Muscle of leg (tissue), 11 donors: Measurements from ENCODE around the gene DLG2. TPM values are rescaled to one million over a fixed set of nuclear protein-coding genes. Genes with fewer than 3 reads are reported as not detected.

Experiments
- DNase-seq: peaks from one replicate; pipeline ENCODE4 v3.0.0; 2013
- H3K27ac ChIP-seq: one replicate; pipeline ENCODE4 v1.5.1; 2013; ENCODE audit warnings: mild to moderate bottlenecking, low read length, control low read depth
- H3K27me3 ChIP-seq: one replicate; pipeline ENCODE4 v1.6.1; 2013; ENCODE audit warnings: low read length; ENCODE audit not compliant: control insufficient read depth, insufficient read depth
- H3K36me3 ChIP-seq: one replicate; pipeline ENCODE4 v1.6.1; 2013; ENCODE audit warnings: low read length; ENCODE audit not compliant: control insufficient read depth, insufficient read depth
- H3K4me1 ChIP-seq: one replicate; pipeline ENCODE4 v1.6.1; 2013; ENCODE audit warnings: low read length; ENCODE audit not compliant: control insufficient read depth, insufficient read depth
- H3K4me3 ChIP-seq: one replicate; pipeline ENCODE4 v1.5.1; 2013; ENCODE audit warnings: low read length, control low read depth
- H3K9me3 ChIP-seq: replicated peaks from 2 replicates; pipeline ENCODE4 v1.6.1; 2013; ENCODE audit warnings: low read depth, low read length; ENCODE audit not compliant: control insufficient read depth
- WGBS: methylation state at CpG from one replicate; pipeline ENCODE4 v1.1.5; 2013; ENCODE audit warnings: missing lambda C conversion rate; ENCODE audit not compliant: insufficient coverage; 5-methylcytosine and 5-hydroxymethylcytosine counted together
- polyA plus RNA-seq, 8 donors: library from polyadenylated mRNA; unstranded; fragments of 120-200 nt; gene quantifications; one replicate each; pipeline versions ENCODE4 v1.2.1 to v1.2.3, GENCODE V29; 2013; ENCODE audit warnings: inconsistent platforms in 1 of 8, low replicate concordance in 1 of 8; ENCODE audit not compliant: insufficient read length in 8 of 8, insufficient read depth in 1 of 8
- total RNA-seq: library from RNA; stranded (reverse); fragments of 120-200 nt; gene quantifications from one replicate; pipeline ENCODE4 v1.2.4, GENCODE V29; 2013

The DLG2 gene
- total and polyA plus RNA-seq, 9 donors, result 6.4 to 19.3 (median 11.0) TPM

DNA sequence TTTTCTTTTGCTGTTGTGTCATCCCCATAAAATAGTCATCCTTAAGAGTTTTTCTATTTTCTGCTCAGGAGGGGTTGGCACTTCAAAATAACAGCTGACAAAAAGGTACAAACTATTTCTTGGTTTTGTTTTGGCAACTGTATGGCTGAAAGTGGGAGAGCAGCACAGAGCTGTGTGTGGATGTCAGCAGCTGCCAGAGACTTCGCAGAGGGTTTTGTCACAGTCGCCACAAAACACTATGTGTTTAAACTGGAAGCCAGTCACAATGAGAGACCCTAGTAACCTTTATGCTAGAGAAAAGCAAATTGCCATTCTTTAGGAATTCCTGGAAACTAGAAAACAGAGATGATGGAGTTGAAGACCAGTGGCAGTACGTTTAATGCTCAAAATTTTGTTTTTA, 2151.4 kb downstream of the DLG2 start:
- WGBS, result 90% methylated on average over 2 of the region's 3 CpGs
- no peak for DNase-seq
- H3K27ac ChIP-seq, result no peak overlapping the region
- H3K9me3 ChIP-seq, result no peaks in the 10 kb centered on the region
- H3K4me1 ChIP-seq, result no peaks in the 10 kb centered on the region
- no peaks in the 10 kb centered on the region for H3K27me3 ChIP-seq
- no peaks in the 10 kb centered on the region for H3K36me3 ChIP-seq
- no peak overlapping the region for H3K4me3 ChIP-seq

DNA sequence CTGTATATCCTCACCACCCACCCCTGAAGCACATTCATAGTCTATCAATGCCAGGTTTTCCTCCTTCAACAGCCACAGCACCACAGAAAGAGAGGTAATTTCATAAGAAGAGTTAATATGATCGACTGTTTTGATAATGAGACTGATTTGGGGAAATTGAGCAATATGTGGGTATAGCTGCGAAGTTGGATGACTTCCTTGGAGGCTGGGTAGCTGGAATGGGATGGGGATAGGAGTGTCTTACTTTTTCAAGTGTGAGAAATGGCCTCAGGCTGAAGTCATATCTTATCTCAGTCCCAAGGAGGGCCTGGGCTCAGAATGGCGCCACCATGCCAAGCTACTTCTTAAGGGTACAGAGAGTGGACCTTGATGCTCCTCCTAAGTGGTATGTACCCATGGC, 2153.4 kb downstream of the DLG2 start:
- DNase-seq, result no peak

DNA sequence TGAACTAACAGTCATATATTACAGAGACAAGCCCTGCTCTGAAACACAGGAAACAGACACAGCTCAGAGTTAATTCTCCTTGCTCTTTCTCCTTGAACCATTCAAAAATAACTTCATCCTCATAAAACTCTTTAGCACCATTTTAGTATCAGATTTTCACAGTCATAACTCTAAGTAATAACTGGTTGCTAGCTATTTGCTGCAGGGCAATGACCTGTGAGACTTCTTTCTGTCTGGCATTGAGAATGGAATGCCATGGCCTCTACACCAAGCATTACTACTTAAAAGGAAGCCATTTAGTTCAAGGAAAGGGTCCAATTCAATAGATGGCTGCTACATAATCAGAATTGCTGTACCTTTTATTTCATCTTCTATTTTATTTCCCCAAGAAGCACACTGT, 2154.3 kb downstream of the DLG2 start:
- H3K4me1 ChIP-seq, result no peaks in the 10 kb centered on the region
- H3K4me3 ChIP-seq, result no peak overlapping the region

More for the DNA sequence above, 2153.4 kb downstream of the DLG2 start:
- WGBS, result no CpG with 5 or more reads among the region's 3 CpGs
- Histone ChIP-seq H3K27ac (no peak overlapping the region), H3K36me3 (no peaks in the 10 kb centered on the region), H3K4me3 (no peak overlapping the region), H3K4me1 (no peaks in the 10 kb centered on the region), H3K9me3 (no peaks in the 10 kb centered on the region), H3K27me3 (no peaks in the 10 kb centered on the region)

DNA sequence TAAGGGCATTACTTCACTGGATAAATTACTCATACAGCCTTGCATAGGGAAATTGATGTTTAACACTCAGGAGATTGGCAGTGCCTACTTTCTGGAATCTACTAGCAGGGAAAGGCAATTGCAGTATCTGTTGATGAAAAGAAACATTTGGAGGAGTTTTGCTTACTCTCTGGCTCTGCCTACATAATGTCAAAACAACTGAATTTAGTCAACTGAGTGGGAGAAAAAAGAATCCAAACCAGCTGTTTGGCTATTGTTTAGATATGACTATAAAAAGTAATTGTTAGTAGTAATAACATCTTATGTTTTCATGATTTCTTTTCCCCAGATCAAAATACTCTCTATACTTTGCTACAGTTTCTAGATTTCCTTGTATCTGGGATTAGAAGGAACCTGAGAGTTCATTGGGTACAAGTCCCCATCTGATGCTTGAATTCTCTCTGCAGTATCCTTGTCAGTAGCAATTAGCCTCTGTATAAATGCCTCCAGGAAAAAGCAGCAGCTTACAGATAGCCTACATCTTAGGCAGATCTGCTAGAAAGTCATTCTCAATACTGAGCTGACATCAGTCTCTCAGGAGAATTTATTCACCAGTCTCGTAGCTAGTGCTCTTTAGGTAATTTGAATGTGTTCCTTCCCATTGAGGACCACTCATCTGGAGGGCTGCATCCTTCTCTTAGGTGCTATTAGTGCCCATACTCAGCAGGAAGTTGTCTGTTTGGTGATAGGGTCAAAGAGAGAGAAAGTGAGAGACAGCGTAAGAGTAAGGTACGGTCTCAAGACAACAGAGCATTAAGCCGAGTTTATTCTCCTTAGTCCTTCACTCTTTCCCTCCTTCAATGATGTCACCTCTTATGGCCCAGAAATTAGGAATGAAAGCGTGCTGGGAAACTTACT, 2155.1 kb downstream of the DLG2 start:
- H3K27ac ChIP-seq, result peak overlapping the region; percentile 44
- H3K9me3 ChIP-seq, result no peaks in the 10 kb centered on the region
- peak; percentile 60 for DNase-seq
- no peak overlapping the region for H3K4me3 ChIP-seq
- H3K36me3 ChIP-seq, result no peaks in the 10 kb centered on the region
- H3K27me3 ChIP-seq, result no peaks in the 10 kb centered on the region
- WGBS, result no CpG with 5 or more reads among the region's 5 CpGs
- H3K4me1 ChIP-seq, result no peaks in the 10 kb centered on the region

More for the DNA sequence above, 2154.3 kb downstream of the DLG2 start:
- DNase-seq, result no peak
- no peaks in the 10 kb centered on the region for H3K9me3 ChIP-seq
- no peak overlapping the region for H3K27ac ChIP-seq
- H3K36me3 ChIP-seq, result no peaks in the 10 kb centered on the region
- H3K27me3 ChIP-seq, result no peaks in the 10 kb centered on the region

DNA sequence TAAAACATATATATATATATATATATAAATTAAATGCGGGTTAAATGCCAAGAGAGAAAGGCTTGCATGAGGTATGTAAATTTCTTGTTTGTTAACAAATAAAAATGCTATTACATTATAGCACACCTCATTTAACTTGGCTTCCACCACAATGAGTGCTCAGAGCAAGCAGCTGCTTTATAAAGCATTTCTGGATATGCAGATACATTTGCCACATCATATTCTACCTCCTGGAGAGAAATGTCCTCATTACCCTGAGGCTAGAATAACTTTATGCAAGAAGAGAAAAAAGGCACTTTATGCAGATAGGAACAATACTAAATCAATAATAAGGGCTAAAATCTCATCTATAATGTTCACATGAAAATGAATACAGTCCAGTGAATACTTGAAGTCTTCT, 2159.3 kb downstream of the DLG2 start:
- DNase-seq, result no peak
- Histone ChIP-seq H3K4me3 (no peak overlapping the region), H3K4me1 (no peaks in the 10 kb centered on the region), H3K27ac (no peak overlapping the region), H3K36me3 (no peaks in the 10 kb centered on the region), H3K9me3 (no peaks in the 10 kb centered on the region), H3K27me3 (no peaks in the 10 kb centered on the region)
- WGBS, result no CpG with 5 or more reads among the region's 1 CpG

DNA sequence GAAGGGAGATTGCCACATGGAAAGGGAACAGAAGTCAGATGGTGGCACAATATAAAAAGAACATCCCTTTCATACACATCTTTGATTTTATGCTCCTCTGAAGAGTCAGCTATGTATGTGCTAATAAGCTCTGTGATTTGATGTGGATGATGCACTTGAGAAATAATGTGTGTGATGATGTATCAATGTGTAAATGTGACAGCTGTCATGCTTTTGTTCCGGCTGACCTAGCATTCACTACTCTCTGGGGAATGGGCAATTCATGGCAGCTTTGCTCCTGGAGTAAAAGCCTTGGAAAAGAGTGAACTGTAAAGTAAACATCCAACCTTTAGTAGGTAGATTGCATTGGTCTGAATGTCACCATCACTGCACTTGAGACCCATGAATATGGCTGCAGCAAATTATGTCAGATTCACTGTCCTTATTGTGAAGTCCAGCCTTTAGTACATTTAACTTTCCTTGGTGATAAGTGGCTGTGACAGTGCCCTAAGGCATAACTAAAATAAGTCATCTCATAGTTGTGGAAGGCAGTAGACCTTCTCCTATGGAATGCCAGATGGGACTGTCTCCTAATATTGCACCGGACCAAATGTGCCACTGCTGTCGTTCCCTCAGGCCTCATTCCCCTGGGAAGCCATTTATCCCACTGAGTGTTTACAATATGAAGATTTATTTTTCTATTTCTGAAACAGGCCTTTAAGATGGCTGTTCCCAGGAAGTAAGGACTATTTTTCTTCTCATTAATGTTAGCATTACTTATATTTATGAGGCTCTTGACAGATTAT, 2162.8 kb downstream of the DLG2 start:
- no peak overlapping the region for H3K27ac ChIP-seq
- H3K4me1 ChIP-seq, result no peaks in the 10 kb centered on the region
- no peaks in the 10 kb centered on the region for H3K36me3 ChIP-seq
- no peak overlapping the region for H3K4me3 ChIP-seq
- no peaks in the 10 kb centered on the region for H3K9me3 ChIP-seq
- DNase-seq, result no peak
- H3K27me3 ChIP-seq, result no peaks in the 10 kb centered on the region
- WGBS, result 71% methylated on average over 1 of the region's 3 CpGs

DNA sequence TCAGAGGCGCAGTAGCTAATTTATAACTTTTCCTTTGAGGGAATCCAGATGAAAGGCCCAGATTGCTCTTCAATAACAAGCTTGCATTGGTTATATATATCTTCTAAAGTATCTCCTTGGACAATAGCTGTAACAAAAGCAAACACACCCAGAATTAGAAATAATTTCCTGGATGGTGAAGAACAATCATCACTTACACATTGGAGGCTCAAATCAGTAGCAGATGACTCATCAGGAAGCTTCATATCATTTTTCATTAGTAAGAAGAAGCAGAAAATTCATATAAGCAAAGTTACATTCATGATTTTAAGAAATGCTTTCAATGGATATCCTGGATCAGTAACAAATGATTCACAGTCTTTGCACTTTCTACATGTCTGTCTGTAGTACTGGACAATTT, 2167.3 kb downstream of the DLG2 start:
- H3K27me3 ChIP-seq, result no peaks in the 10 kb centered on the region
- H3K4me1 ChIP-seq, result no peaks in the 10 kb centered on the region
- no peak overlapping the region for H3K27ac ChIP-seq
- no peaks in the 10 kb centered on the region for H3K36me3 ChIP-seq
- H3K4me3 ChIP-seq, result no peak overlapping the region
- DNase-seq, result no peak
- H3K9me3 ChIP-seq, result no peaks in the 10 kb centered on the region
- no CpG with 5 or more reads among the region's 1 CpG for WGBS

DNA sequence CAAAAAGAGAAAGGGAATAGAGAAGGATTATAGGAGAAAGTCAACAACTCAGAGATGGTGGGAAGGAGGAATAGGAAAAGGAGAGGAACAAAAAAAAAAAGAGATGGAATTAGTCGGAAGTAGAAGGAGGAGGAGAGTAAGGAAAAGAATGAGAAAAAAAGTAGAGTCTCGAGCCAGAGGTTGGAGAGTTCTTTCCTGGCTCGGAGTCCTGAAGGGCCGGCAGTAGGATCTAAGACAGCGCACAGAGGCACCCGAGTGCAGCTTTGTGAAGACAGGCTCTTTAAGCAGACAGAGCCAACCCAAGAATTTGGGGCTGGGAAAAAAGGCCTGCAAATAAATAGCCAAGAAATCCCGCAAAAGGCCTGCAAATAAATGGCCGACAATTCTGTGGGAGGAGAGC, 2170.6 kb downstream of the DLG2 start:
- Histone ChIP-seq H3K27me3 (no peaks in the 10 kb centered on the region), H3K36me3 (no peaks in the 10 kb centered on the region), H3K4me3 (no peak overlapping the region), H3K9me3 (no peaks in the 10 kb centered on the region), H3K27ac (no peak overlapping the region), H3K4me1 (no peaks in the 10 kb centered on the region)
- DNase-seq, result peak; percentile 71
- WGBS, result 67% methylated on average over 8 of the region's 8 CpGs

DNA sequence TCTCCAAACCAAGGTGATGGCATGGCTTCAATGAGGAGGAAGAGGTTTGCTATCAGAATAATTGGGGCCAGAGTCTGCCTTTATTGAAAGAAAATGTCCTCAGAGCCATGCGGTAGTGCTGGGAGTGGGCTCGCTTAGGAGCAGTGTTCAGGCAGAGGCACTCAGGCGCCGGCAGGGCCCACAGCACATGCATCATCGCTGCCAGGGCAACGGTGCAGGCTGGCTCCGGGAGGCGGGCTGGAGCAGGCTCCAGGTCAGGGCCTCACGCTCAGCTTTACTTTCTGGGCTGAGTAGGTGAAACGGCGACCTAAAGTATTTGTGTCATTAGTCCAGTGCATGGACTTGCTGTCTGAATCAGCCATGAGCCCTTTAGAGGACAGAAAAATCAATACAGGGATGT, 2171.1 kb downstream of the DLG2 start:
- no peaks in the 10 kb centered on the region for H3K36me3 ChIP-seq
- no peaks in the 10 kb centered on the region for H3K4me1 ChIP-seq
- no peak overlapping the region for H3K27ac ChIP-seq
- H3K4me3 ChIP-seq, result no peak overlapping the region
- DNase-seq, result no peak
- no peaks in the 10 kb centered on the region for H3K9me3 ChIP-seq
- H3K27me3 ChIP-seq, result no peaks in the 10 kb centered on the region
- WGBS, result 49% methylated on average over 11 of the region's 11 CpGs

DNA sequence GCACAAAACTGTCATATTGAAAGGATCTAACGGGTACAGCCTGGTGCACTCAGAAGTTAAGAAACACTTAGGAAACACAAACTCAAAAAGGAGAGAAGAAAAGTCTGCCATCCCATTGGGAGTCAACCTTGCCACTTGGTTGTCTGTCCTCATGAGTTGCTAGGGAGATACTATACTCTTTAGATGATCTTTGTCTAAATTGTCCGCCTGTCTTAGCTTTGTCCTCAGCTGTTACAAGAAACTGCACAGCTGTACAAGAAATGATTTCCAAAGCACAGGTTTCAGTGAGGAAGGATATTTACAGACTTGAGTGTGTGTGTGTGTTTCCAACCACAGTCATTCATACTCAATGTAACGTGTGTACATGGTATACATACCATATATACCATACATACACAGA, 2171.8 kb downstream of the DLG2 start:
- WGBS, result no CpG with 5 or more reads among the region's 3 CpGs
- Histone ChIP-seq H3K9me3 (no peaks in the 10 kb centered on the region), H3K27ac (no peak overlapping the region), H3K4me3 (no peak overlapping the region), H3K27me3 (no peaks in the 10 kb centered on the region), H3K36me3 (no peaks in the 10 kb centered on the region), H3K4me1 (no peaks in the 10 kb centered on the region)
- no peak for DNase-seq
